HG03045 (cell line): ENCODE results near the gene ZNF385B.
"Not testable (repeated sequence)": the region's sequence is repeated elsewhere in the genome, so short reads cannot be mapped to it uniquely, and the experiment has no call there.

ENCODE experiments used
- ATAC-seq: cut with Tn5 transposase; IDR thresholded peaks from one replicate; pipeline ENCODE4 v1.9.1; 2021; ENCODE audit warnings: mild to moderate bottlenecking, moderate library complexity; ENCODE audit not compliant: unreplicated experiment

ZNF385B gene

GRCh38 chr2:179645047-179645446 is 216.4 kb downstream of the ZNF385B start:
- ATAC-seq = no peak

- ATAC-seq = no peak
Measured at GRCh38 chr2:179642462-179642861, 218.9 kb downstream of the ZNF385B start.

GRCh38 chr2:179636995-179637394 is 224.4 kb downstream of the ZNF385B start:
- no peak for ATAC-seq

- ATAC-seq = no peak
Measured at GRCh38 chr2:179636100-179636980, 225.1 kb downstream of the ZNF385B start.

GRCh38 chr2:179631769-179632385 is 229.5 kb downstream of the ZNF385B start:
- not testable (repeated sequence) for ATAC-seq

GRCh38 chr2:179629776-179630175 is 231.6 kb downstream of the ZNF385B start:
- not testable (repeated sequence) for ATAC-seq

- no peak for ATAC-seq
Measured at GRCh38 chr2:179626261-179626660, 235.2 kb downstream of the ZNF385B start.

- no peak for ATAC-seq
Measured at GRCh38 chr2:179622635-179623300, 238.6 kb downstream of the ZNF385B start.

GRCh38 chr2:179622112-179622511 is 239.3 kb downstream of the ZNF385B start:
- no peak for ATAC-seq

- ATAC-seq = no peak
Measured at GRCh38 chr2:179619947-179620467, 241.4 kb downstream of the ZNF385B start.

- ATAC-seq = no peak
Measured at GRCh38 chr2:179614121-179614520, 247.3 kb downstream of the ZNF385B start.

GRCh38 chr2:179613701-179614100 is 247.7 kb downstream of the ZNF385B start:
- no peak for ATAC-seq

- ATAC-seq = no peak
Measured at GRCh38 chr2:179613299-179613651, 248.1 kb downstream of the ZNF385B start.

- no peak for ATAC-seq
Measured at GRCh38 chr2:179612591-179613298, 248.7 kb downstream of the ZNF385B start.

- no peak for ATAC-seq
Measured at GRCh38 chr2:179612108-179612507, 249.3 kb downstream of the ZNF385B start.

- no peak for ATAC-seq
Measured at GRCh38 chr2:179606141-179606540, 255.3 kb downstream of the ZNF385B start.

GRCh38 chr2:179605341-179605740 is 256.1 kb downstream of the ZNF385B start:
- ATAC-seq = no peak

- no peak for ATAC-seq
Measured at GRCh38 chr2:179604598-179604997, 256.8 kb downstream of the ZNF385B start.

- ATAC-seq = no peak
Measured at GRCh38 chr2:179602452-179602851, 259.0 kb downstream of the ZNF385B start.

GRCh38 chr2:179596018-179596417 is 265.4 kb downstream of the ZNF385B start:
- ATAC-seq = no peak

GRCh38 chr2:179595284-179595683 is 266.1 kb downstream of the ZNF385B start:
- ATAC-seq = no peak
